GM23338 (cell line): ENCODE results near the gene CCDC6.

Source experiments
- CREB1 ChIP-seq: fragments of 250-450 bp; sonication (Bioruptor Pico); IDR thresholded peaks from 2 replicates; pipeline ENCODE4 v1.5.0; 2020; ENCODE audit warnings: low read depth, mild to moderate bottlenecking, moderate library complexity
- EZH2 ChIP-seq: fragments of 200-600 bp; sonication (generic); IDR thresholded peaks from one replicate; pipeline ENCODE4 v1.8.0; 2017; ENCODE audit warnings: antibody characterized with exemption, mild to moderate bottlenecking, low read depth; ENCODE audit not compliant: unreplicated experiment
- EZH2phosphoT487 ChIP-seq: fragments of 200-600 bp; sonication (generic); IDR thresholded peaks from one replicate; pipeline ENCODE4 v1.8.1; 2018; ENCODE audit warnings: antibody characterized with exemption; ENCODE audit not compliant: unreplicated experiment
- POLR2AphosphoS5 ChIP-seq: IDR thresholded peaks from 2 replicates; pipeline ENCODE4 v1.6.1; 2016; ENCODE audit warnings: antibody characterized with exemption, low read depth
- STAT1 ChIP-seq: IDR thresholded peaks from one replicate; pipeline ENCODE4 v1.6.1; 2016; ENCODE audit warnings: antibody characterized with exemption; ENCODE audit not compliant: unreplicated experiment
- ZNF114 ChIP-seq: fragments of 250-450 bp; sonication (Bioruptor Pico); IDR thresholded peaks from 2 replicates; pipeline ENCODE4 v1.5.0; 2020; ENCODE audit warnings: mild to moderate bottlenecking, moderate library complexity
- TF ChIP-seq, protein P1 (sequence below), 2 experiments: fragments of 200-600 bp in 1 of 2; sonication (generic) in 1 of 2; conservative IDR thresholded peaks; 2 replicates each; pipeline versions ENCODE4 v1.5.1 to v1.6.1; 2016 to 2017; ENCODE audit warnings: antibody characterized with exemption in 2 of 2, low read depth in 2 of 2, mild to moderate bottlenecking in 2 of 2, moderate library complexity in 1 of 2
- TF ChIP-seq, protein P2 (sequence below): IDR thresholded peaks from one replicate; pipeline ENCODE4 v1.6.1; 2018; ENCODE audit warnings: antibody characterized with exemption; ENCODE audit not compliant: unreplicated experiment
- TF ChIP-seq, protein P3 (sequence below): IDR thresholded peaks from 2 replicates; pipeline ENCODE4 v1.6.1; 2016; ENCODE audit warnings: antibody characterized with exemption

DNA sequence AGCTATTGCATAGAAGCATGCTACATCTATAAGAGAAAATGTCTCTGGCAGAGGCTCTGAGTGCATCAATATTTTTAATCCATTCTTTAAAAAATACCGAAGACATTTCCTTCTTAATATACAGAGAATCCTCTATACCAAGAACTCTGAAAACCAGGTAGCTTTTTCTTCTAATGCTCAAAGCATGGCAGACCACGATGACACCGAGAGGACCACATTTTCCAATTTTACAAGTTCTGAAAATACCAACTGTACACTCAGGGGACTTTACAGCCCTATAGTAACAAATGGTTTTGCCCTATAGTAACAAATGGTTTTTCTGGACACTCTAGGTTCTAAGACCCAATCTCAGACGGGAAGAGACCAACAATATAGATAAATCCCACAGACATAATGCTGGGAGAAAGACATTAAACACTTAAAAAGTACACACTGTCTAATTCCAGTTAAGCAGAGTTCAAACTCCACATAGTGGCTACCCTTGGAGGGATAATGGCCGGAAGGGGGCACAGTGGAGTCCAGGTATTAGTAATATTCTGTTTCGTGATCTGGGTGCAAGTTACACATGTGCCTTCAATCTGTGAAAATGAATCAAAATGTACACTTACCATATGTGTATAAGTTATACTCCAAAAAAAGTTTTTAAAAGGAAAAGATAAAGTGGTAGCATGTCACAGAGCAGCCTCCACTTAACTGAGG is 26.2 kb downstream of the CCDC6 start:
- no peak for TF ChIP-seq EZH2phosphoT487
- TF ChIP-seq, protein P1, sequence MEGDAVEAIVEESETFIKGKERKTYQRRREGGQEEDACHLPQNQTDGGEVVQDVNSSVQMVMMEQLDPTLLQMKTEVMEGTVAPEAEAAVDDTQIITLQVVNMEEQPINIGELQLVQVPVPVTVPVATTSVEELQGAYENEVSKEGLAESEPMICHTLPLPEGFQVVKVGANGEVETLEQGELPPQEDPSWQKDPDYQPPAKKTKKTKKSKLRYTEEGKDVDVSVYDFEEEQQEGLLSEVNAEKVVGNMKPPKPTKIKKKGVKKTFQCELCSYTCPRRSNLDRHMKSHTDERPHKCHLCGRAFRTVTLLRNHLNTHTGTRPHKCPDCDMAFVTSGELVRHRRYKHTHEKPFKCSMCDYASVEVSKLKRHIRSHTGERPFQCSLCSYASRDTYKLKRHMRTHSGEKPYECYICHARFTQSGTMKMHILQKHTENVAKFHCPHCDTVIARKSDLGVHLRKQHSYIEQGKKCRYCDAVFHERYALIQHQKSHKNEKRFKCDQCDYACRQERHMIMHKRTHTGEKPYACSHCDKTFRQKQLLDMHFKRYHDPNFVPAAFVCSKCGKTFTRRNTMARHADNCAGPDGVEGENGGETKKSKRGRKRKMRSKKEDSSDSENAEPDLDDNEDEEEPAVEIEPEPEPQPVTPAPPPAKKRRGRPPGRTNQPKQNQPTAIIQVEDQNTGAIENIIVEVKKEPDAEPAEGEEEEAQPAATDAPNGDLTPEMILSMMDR (conservative IDR thresholded peaks at IDR 0.05; ENCODE audit: low read depth in 2 of 2), result peak; percentile 9 to 15; a peak in 1 of 4 replicates
- TF ChIP-seq EZH2, result no peak
- no peak for TF ChIP-seq POLR2AphosphoS5
- TF ChIP-seq, protein P2, sequence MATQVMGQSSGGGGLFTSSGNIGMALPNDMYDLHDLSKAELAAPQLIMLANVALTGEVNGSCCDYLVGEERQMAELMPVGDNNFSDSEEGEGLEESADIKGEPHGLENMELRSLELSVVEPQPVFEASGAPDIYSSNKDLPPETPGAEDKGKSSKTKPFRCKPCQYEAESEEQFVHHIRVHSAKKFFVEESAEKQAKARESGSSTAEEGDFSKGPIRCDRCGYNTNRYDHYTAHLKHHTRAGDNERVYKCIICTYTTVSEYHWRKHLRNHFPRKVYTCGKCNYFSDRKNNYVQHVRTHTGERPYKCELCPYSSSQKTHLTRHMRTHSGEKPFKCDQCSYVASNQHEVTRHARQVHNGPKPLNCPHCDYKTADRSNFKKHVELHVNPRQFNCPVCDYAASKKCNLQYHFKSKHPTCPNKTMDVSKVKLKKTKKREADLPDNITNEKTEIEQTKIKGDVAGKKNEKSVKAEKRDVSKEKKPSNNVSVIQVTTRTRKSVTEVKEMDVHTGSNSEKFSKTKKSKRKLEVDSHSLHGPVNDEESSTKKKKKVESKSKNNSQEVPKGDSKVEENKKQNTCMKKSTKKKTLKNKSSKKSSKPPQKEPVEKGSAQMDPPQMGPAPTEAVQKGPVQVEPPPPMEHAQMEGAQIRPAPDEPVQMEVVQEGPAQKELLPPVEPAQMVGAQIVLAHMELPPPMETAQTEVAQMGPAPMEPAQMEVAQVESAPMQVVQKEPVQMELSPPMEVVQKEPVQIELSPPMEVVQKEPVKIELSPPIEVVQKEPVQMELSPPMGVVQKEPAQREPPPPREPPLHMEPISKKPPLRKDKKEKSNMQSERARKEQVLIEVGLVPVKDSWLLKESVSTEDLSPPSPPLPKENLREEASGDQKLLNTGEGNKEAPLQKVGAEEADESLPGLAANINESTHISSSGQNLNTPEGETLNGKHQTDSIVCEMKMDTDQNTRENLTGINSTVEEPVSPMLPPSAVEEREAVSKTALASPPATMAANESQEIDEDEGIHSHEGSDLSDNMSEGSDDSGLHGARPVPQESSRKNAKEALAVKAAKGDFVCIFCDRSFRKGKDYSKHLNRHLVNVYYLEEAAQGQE, result no peak
- TF ChIP-seq, protein P3, sequence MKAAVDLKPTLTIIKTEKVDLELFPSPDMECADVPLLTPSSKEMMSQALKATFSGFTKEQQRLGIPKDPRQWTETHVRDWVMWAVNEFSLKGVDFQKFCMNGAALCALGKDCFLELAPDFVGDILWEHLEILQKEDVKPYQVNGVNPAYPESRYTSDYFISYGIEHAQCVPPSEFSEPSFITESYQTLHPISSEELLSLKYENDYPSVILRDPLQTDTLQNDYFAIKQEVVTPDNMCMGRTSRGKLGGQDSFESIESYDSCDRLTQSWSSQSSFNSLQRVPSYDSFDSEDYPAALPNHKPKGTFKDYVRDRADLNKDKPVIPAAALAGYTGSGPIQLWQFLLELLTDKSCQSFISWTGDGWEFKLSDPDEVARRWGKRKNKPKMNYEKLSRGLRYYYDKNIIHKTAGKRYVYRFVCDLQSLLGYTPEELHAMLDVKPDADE, result no peak
- no peak for TF ChIP-seq CREB1 (CRISPR knock-in tag)
- no peak for TF ChIP-seq ZNF114
- no peak for TF ChIP-seq STAT1
